HL-60 (cell line): Measurements from ENCODE around the gene SOCS2.

Source experiments
- DNase-seq, 2 experiments: peaks; one replicate each; pipeline ENCODE4 v3.0.0-alpha.2; 2010 to 2020; ENCODE audit warnings: low read depth in 1 of 2, low spot score in 1 of 2
- H3K27ac ChIP-seq: fragments of 250-450 bp; sonication (Bioruptor Pico); replicated peaks from 2 replicates; pipeline ENCODE4 v1.5.1; 2020; ENCODE audit warnings: mild to moderate bottlenecking, moderate library complexity
- H3K27me3 ChIP-seq: fragments of 250-450 bp; sonication (Bioruptor Pico); 2 replicates; pipeline ENCODE4 v1.5.1; 2021; ENCODE audit warnings: mild to moderate bottlenecking, moderate library complexity; ENCODE audit not compliant: insufficient read depth, poor library complexity, severe bottlenecking
- H3K4me3 ChIP-seq: replicated peaks from 2 replicates; pipeline ENCODE4 v1.5.1; 2011; ENCODE audit warnings: mild to moderate bottlenecking, control low read depth, low read length; ENCODE audit not compliant: insufficient read depth
- CTCF ChIP-seq: IDR thresholded peaks from one replicate; pipeline ENCODE4 v1.5.1; 2011; ENCODE audit warnings: low read length, control low read depth, inconsistent platforms; ENCODE audit not compliant: insufficient read depth
- GABPA ChIP-seq: IDR thresholded peaks from 2 replicates; pipeline ENCODE4 v1.6.1; 2012; ENCODE audit warnings: low read depth
- POLR2AphosphoS5 ChIP-seq: IDR thresholded peaks from 2 replicates; pipeline ENCODE4 v1.6.1; 2012; ENCODE audit warnings: low read depth
- REST ChIP-seq: IDR thresholded peaks from 2 replicates; pipeline ENCODE4 v1.6.1; 2012; ENCODE audit warnings: low read depth; ENCODE audit not compliant: insufficient replicate concordance
- SPI1 ChIP-seq: IDR thresholded peaks from 2 replicates; pipeline ENCODE4 v1.6.1; 2012; ENCODE audit warnings: low read depth, mild to moderate bottlenecking, borderline replicate concordance

Gene SOCS2

GRCh38 chr12:93587611-93588010 lies 15.1 kb downstream of the SOCS2 start:
- TF ChIP-seq GABPA (no peak), CTCF (no peak), SPI1 (peak; percentile 41; the same call in 1 of the 2 replicates)
- Histone ChIP-seq H3K27ac (no peak overlapping the region), H3K4me3 (no peak overlapping the region), H3K27me3 (peaks cover 14% of the 10 kb centered on the region)
- DNase-seq, result no peak

GRCh38 chr12:93589081-93589480 lies 16.6 kb downstream of the SOCS2 start:
- Histone ChIP-seq H3K27ac (no peak overlapping the region), H3K4me3 (no peak overlapping the region), H3K27me3 (peaks cover 22% of the 10 kb centered on the region)
- no peak for DNase-seq
- TF ChIP-seq REST (no peak), GABPA (no peak), POLR2AphosphoS5 (no peak), CTCF (no peak), SPI1 (no peak)

GRCh38 chr12:93591137-93591868 lies 18.8 kb downstream of the SOCS2 start:
- peaks cover 14% of the 10 kb centered on the region for H3K27me3 ChIP-seq
- peak in 1 of 2 experiments; percentile 67 for DNase-seq
- no peak for TF ChIP-seq CTCF
- peak; percentile 73; the same call in 1 of the 2 replicates for TF ChIP-seq SPI1
- no peak for TF ChIP-seq GABPA
- H3K4me3 ChIP-seq, result peak overlapping the region; percentile 34
- no peak overlapping the region for H3K27ac ChIP-seq

GRCh38 chr12:93592641-93593406 lies 20.3 kb downstream of the SOCS2 start:
- Histone ChIP-seq H3K27me3 (peaks cover 14% of the 10 kb centered on the region), H3K4me3 (no peak overlapping the region), H3K27ac (no peak overlapping the region)
- TF ChIP-seq REST, result no peak
- no peak for TF ChIP-seq POLR2AphosphoS5
- TF ChIP-seq SPI1, result no peak
- TF ChIP-seq GABPA, result no peak
- no peak for TF ChIP-seq CTCF
- DNase-seq, result no peak
